Dermis blood vessel endothelial cell (primary cell): Measurements from ENCODE around the gene TMC4. TPM values are rescaled to one million over a fixed set of nuclear protein-coding genes. Genes with fewer than 3 reads are reported as not detected.

ENCODE experiments used
- DNase-seq: peaks from one replicate; pipeline ENCODE4 v3.0.0; 2010
- total RNA-seq: library from RNA; depleted of rRNA; stranded (reverse); fragments of >200 nt; gene quantifications from 2 replicates; pipeline ENCODE4 v1.2.3, GENCODE V29; 2014

TMC4 gene
- total RNA-seq, 1 donor from 2014 or later = 0.68 TPM

DNA sequence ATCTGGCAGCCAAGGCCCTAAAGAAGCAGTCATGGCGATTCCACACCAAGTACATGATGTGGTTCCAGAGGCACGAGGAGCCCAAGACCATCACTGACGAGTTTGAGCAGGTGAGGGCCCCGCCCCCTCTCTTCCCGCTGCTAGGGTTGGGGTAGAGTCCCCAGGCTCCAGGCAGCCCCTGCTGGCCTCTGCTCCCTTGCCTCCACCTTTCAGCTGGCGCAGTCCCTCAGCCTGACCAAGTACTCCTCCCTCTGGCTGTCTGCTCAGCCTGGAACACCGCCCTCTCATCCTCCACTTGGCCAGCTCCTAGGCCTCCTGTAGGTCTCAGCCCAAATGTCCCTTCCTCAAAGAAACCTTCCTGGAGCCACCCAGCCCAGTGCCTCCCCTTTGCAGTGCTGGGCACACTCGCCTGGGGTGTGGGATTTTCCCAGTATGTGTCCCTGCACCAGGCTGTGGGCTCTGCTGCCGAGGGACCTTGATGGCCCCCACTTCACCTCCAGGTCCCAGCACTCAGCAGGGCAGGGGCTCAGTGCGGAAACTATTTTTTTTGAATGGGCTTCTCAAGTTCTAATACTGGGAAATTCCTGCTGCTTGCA lies 19.1 kb downstream of the TMC4 start:
- DNase-seq = no peak

DNA sequence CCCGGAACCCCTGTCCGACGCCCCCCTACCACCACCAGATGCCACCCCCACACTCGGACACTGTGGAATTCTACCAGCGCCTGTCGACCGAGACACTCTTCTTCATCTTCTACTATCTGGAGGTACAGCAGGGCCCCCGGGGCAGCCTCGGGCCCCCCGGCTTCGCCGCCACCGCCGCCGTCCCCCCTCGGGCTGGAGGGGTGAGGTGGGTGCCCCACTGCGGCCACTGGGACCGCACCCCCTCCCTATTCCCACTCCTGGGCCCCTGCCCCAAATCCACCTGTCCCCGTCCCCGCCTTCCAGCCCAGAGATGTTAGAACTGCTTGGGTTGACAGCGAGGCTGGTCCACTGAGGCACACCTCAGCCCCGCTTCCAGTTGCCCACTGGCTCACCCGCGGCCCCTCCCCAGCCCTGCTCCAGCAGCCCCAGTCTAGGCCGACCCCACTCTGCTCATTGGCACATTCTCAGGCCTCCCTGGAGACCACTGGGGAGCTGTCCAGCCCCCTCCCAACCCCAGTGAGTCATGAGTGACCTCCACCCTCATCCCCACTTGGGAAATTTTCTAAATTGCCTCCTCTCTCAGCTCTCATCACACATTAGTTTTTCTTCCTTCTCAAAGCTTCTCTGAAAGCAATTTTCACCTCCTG lies 20.0 kb downstream of the TMC4 start:
- DNase-seq = no peak

DNA sequence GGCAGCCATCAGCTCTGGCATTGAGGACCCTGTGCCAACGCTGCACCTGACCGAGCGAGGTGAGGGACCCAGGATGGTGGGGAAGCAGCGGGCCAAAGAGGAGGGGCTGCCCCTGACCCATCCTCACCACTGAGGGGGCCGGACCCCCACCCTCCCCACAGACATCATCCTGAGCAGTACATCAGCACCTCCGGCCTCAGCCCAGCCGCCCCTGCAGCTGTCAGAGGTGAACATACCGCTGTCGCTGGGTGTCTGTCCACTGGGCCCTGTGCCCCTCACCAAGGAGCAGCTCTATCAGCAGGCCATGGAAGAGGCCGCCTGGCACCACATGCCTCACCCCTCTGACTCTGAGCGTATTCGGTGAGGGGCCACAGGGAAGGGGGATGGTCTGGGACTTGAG lies 20.7 kb downstream of the TMC4 start:
- DNase-seq = no peak

DNA sequence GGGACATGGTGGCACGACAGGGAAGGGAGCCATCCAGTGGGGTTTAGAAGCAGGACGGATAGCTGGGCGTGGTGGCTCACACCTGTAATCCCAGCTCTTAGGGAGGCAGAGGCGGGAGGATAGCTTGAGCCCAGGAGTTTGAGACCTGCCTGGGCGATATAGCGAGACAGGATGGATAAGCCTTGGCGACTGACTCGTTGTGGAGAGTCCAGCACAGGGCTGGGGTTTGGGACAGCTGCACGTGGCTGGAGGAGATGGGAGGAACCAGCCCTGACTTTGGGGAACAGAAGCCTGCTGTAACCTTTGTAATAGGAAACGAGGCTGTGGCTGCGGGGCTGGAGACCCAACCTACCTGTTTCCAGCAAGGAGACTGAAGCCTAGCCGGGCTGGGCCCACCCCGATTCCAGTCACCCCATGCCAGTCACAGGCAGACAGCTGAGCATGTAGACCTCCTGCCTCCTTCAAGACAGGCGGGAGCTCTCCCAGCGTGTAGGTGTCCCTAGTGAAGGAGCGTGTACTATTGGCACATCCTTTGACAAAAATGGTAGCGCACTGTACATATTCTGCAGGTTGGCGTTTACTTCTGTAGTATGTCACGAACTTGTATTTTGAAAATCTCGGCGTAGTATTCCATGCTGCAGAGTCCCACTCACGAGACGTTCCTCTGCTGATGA lies 21.5 kb downstream of the TMC4 start:
- no peak for DNase-seq

DNA sequence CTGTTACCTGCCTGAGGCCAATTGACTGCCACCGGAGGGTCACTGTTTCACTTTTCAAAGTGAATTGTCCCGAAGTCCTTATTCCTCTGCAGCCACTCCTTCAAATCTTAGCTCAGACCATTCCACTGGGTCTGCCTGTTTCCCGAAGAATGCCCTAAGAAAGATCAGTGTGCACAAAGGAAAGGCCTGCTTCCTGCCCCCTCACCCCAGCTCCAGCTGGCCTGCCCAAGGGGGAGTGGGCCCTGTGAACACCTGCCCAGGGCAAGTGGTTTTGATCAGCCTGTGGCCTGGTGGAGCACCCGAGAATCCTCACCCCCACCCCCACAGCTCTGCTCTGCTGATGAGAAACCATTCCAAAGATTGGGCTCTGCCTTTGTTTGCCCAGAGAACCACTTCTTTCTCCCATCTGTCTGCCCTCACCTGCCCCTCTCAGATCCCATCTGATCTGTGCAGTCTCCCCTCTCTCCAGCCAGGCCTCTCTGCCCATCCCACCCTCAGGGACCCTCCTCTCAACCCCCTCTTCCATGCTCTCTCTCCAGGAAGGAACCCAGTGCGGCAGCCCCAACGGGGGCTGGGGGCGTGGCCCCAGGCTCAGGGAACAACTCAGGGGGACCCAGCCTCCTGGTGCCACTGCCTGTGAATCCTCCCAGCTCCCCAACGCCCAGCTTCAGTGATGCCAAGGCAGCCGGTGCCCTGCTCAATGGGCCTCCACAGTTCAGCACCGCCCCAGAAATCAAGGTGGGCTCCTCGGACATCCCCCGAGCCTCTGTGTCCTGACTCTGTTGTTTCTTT lies 23.7 kb downstream of the TMC4 start:
- peak; percentile 94 for DNase-seq

DNA sequence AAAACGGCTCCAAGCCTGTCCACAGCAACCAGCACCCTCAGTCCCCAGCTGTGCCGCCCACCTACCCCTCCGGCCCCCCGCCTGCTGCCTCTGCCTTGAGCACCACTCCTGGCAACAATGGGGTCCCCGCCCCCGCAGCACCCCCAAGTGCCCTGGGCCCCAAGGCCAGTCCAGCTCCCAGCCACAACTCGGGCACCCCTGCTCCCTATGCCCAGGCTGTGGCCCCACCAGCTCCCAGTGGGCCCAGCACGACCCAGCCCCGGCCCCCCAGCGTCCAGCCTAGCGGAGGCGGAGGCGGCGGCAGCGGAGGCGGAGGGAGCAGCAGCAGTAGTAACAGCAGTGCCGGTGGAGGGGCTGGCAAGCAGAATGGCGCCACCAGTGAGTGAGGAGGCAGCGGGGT lies 24.8 kb downstream of the TMC4 start:
- DNase-seq = peak; percentile 28

DNA sequence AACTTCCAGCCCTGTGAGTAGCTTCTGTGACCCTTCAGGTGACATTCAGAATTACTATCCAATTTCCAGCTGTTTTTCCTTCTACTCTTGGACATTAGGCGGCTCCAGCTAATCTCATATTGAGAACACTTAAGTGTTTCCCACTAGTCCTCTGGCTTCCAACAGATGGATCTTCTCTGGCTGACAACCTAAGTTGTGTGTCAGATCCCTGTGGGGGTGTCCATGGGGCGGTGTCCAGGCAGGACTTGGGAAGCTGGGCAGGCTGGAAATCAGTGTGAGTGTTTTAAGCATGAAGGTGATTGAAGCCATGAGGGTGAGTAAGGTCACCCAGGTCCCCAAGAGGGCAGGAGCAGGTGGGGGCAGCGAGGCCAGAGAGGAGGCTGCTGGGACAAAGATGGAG lies 25.3 kb downstream of the TMC4 start:
- DNase-seq = no peak

DNA sequence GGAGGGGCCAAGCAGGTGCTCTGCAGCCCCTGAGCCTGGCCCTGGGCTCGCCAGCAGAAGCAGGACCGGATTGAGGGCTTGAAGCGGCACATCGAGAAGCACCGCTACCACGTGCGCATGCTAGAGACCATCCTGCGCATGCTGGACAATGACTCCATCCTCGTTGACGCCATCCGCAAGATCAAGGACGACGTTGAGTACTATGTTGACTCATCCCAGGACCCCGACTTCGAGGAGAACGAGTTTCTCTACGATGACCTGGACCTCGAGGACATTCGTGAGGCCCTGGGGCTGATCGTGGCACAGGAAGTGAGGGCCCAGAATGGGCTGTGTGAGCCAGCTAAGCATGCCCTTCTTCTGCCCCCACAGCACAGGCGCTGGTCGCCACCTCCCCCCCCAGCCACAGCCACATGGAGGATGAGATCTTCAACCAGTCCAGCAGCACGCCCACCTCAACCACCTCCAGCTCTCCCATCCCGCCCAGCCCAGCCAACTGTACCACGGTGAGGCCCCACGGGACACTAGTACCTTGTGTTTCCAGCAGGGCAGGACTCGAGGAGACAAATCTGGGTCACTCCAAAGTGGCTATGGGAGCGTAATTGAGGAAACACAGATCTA lies 27.3 kb downstream of the TMC4 start:
- DNase-seq = no peak

DNA sequence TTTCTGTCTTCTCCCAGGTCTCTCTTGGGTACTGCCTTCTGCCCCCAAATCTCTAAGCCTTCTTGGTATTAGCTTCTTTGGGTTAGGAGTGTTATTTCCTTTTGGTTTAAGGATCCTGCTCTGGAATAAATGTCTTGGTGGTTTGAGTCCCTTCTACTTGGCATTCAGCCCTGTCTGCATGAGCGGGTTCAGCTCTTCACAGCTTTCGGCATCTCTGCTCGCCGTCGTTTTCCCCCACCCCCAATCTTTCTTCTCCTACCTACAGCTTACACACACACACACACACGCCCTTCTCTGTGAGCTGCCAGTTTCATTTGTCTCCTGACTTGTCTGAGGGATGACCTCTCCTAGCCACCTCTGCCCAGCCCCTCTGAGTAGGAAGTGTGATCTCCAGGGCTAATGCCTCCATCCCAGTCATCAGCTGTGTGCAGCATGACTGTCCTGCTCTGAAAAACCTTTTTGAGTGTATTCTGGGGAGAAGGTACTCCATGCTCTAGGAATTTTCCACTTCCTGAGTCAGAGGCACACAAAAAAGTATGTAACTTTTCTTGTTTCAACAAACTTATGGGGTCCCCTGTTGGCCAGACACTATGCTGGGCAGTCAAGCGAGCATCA lies 30.7 kb downstream of the TMC4 start:
- no peak for DNase-seq

DNA sequence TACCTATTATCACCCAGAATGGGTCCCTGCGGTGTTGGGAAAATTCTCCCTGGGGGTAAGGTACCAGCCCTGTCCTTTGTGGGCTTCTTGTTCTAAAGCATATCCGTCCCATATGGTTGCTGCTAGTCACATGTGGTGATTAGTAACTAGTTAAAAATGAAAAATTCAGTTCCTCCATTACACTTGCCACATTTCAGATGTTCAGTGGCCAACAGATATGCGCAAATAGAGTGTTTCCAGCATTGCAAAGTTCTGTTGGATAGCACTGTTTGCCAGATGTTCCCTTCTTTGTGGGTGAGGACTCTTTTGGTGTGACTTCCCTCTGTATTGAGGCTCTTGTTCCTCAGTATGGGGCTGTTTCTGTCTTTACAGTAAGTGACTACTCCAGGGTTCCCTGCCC lies 31.6 kb downstream of the TMC4 start:
- DNase-seq = no peak

DNA sequence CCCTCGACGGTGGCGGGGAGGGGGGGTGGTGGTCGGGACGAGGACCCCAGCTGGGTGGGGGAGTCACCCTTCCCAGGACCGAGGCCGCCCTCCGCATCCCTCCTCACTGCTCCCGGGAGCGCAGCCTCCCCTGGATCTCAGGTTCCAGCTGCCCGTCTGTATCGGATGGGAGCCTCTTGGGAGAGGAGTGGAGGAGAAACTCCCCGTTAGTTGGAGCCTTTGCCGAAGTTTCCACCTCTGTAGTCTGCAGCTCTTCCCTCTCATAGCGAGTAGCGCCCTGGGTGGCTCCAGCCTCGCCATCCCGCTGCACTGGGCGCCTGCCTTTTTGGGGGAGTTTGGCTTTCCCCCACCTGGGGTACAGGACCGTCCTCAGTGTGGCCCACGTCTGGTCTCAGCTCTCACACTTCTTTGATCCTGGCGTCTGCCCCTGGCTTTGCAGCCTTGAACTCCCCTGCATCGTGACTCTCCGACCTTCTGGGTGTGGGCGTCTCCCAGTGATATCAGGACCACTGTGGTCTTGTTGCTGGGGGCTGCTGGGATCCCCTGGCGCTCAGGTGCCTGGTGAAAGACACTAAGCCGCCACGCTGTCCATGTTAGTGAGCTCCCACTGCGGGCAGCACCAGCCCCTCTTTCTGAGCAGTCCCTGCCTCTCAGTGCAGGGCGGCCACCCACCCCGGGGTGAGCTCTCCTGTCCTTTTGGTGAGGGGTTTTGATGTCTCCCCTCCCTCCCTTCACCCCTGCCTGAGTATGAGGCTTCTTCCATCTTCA lies 34.3 kb downstream of the TMC4 start:
- DNase-seq = no peak

DNA sequence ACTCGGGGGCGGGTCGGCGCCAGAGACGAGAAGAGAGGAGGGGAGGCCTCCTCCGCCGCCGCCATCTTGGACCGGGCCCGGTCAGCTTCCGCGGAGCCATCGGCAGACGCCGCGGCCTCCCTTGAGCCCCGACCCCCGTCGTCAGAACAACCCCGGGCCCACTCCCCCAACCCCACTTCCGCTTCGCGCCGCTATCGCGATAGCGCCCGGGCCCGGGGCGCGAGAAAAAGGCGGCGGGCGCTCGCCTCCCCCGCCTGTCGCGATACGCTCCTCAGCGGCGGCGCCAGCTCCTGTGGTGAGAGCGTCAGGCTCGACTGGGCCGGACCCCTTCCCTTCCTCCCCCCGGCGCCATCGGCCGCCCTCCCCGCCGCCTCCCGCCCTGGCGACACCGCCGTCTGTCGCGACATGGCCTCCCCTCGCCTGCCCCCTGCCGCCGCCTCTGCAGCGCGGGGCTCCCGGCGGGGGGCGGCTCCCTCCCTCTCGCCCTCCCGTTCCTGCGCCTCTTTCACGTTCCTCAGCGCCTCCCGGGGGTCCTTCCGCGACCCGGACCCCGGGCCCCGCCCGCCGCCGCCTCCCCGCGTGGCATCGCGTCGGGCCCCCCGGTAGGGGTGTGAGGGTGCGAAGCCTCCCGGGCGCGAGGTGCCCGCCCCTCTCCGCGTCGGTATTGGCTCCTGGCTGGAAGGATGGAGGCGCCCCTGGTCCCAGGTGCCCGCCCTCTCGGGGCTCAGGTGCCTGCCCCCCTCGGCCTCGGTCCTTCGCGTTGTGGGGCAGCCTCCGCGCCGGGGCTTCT lies 35.1 kb downstream of the TMC4 start, which contains the start of gene CNOT3:
Gene CNOT3 (plus strand): TSS at position 64 of the 790 bp plus-strand sequence. CDS start 5,217 bp downstream, outside the sequence.
- no peak for DNase-seq

DNA sequence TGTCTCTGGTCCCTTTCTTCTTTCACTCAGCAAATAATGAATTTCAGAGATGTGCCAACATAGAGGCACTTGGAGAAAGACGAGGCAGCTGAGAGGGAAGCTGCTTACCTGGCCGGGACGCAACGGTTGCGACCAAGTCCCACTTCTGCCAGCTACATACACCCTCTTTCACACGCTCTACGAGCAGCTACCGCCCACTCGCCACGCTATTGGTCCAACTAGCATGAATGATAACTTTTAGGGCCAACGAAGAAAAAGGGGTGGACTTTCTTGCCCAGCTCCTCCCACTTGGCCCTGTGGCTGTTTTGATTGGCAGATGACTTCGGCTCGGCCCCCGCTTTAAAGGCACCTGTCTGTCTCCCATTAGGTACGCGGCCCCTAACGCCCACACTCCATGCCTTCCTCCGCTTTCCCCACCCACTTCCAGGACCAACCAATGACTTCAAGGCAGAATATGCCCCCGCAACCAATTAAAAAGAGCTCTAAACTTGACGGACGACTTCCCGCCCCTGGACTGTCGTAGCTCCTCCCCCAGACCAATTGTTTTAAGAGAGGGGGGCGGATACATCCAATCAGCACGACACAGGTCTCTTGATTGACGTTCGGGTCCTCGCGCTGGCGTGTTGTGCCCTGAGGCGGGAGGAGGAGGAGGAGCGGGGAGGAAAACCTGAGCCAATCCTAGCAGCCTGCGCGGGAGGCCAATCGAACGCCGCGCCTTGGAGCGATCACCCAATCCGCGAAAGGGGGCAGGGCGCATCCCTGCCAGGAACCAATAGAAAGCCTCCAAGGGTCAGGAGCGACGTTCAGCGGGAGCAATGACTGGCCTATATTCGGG lies 35.9 kb downstream of the TMC4 start:
- DNase-seq = peak; percentile 100

DNA sequence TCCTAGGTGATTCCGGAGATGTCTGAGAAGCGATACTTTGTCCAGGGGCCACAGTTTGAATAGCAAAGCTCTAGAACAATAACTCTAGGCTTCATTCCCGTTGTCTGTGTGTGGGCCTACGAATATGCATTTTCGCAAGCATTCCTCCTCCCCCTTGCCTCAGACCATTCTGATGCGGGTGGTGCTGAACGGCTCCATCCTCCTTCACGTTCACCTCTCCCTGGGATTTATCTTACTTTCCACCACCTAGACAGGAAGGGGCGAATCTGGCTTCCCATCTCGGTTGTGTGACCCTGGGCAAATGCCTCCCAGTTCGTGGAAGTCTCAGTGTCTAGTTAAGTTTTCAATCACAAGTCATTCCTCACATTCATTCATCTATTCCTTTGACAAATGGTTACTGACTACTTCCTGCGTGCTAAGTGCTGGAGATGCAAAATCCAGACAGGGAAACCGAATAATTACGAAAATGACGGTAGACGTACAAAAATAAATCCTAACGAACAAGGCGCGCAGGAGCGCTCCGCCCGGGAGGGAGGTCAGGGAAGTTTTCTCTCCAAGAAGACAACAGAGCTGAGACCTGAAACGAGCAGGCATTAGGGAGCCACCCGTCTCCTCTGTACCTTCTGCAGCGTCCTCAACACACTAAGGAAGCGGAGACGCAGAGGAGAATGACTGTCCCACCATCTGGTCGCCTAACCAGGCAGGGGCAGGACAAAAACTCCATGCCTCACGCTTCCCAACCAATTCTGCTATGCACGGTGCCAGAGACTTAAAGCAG lies 36.7 kb downstream of the TMC4 start:
- peak; percentile 45 for DNase-seq

DNA sequence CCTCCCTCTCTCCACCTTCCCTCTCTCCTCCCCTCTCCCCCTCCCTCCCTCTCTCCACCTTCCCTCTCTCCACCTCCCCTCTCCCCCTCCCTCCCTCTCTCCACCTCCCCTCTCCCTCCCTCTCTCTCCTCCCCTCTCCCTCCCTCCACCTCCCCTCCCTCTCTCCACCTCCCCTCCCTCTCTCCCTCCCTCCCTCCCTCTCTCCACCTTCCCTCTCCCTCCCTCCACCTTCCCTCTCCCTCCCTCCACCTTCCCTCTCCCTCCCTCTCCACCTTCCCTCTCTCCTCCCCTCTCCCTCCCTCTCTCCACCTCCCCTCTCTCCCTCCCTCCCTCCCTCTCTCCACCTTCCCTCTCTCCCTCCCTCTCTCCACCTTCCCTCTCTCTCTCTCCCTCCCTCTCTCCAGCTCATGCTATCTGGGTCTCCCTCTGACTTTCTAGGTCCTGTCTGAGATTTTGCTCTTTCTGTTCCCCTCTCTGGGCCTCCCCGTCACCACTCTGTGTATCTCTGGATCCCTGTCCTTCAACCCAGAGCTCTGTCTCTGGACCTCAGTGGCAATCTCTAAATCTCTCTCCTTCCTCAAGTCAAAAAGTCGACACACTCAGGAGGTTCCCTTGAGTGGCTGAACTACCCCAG lies 38.9 kb downstream of the TMC4 start:
- DNase-seq = no peak

DNA sequence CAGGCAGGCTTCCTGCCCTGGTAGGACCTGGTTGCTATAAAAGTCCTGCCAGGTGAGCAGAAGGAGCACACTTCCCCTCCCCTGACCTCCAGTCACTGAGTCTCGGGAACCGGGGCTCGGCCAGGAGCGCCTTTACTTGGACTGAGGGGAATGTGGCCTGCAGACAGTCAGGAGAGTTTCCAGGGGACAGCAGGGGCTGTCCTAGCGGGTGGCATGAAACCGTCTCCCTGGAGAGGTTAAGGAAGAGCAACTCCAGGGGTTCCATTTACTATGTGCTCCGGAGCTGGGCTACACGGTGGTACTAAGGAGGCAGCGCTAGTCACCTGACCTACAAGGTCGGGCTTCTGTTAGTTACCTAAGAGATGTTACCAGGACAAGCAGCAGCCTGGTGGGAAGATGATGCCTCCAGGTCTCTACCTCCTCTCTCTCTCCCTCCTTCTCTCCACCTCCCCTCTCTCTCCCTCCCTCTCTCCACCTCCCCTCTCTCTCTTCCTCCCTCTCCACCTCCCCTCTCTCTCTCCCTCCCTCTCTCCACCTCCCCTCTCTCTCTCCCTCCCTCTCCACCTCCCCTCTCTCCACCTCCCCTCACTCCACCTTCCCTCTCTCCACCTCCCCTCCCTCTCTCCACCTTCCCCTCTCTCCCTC lies 39.5 kb downstream of the TMC4 start:
- peak; percentile 63 for DNase-seq

DNA sequence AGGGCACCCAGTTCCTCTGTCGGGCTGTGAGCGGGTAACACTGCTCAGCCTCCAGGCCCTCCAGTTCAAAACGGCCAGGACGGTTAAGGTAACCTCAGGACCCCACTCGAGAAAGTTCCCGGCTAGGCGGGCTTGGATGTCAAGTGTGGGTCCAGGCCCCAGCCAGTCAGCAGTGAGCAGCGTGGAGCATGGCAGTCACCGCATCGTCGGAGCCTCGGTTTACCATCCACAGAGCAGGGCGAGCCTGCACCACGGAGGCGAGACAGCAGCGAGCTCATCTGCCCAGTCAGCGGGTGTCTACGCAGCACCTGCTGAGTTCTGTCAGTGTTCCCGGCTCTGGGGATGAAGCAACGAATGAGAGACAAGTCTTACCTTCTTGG lies 43.4 kb downstream of the TMC4 start:
- no peak for DNase-seq
